Natural killer cell treated with Interleukin-12 subunit alpha and Interleukin-12 subunit beta and Interleukin-15 and Interleukin-18, amount 100 ng/mL, for 72 hours (primary cell): Measurements from ENCODE around the gene NOTCH2NLA. TPM values are rescaled to one million over a fixed set of nuclear protein-coding genes. Genes with fewer than 3 reads are reported as not detected.
"Not testable (repeated sequence)": the region's sequence is repeated elsewhere in the genome, so short reads cannot be mapped to it uniquely, and the experiment has no call there.

Source experiments
- ATAC-seq, 2 donors: fragments of 150-1000 bp; cut with Tn5 transposase in 1 of 2; sonication (Bioruptor Pico), chemical (Tn5 transposase) in 1 of 2; 2 replicates each; pipeline ENCODE4 v1.10.0; 2021
- DNase-seq: peaks from one replicate; pipeline ENCODE4 v3.0.0; 2022; ENCODE audit warnings: low spot score
- H3K27ac Mint-ChIP-seq, 2 donors: 1 replicate in 1 of 2; 2 replicates in 1 of 2; pipeline ENCODE4 v1.8.0; 2022; ENCODE audit warnings: mixed read lengths in 2 of 2, mild to moderate bottlenecking in 1 of 2, moderate library complexity in 1 of 2
- H3K27me3 Mint-ChIP-seq, 2 donors: 1 replicate in 1 of 2; 2 replicates in 1 of 2; pipeline ENCODE4 v1.8.0; 2022; ENCODE audit warnings: mixed read lengths in 2 of 2
- H3K36me3 Mint-ChIP-seq: one replicate; pipeline ENCODE4 v1.8.0; 2022; ENCODE audit warnings: mixed read lengths
- H3K4me1 Mint-ChIP-seq, 2 donors: 1 replicate in 1 of 2; 2 replicates in 1 of 2; pipeline ENCODE4 v1.8.0; 2022; ENCODE audit warnings: low read depth in 2 of 2, mixed read lengths in 2 of 2, mild to moderate bottlenecking in 1 of 2
- H3K4me3 Mint-ChIP-seq: one replicate; pipeline ENCODE4 v1.8.0; 2022; ENCODE audit warnings: mixed read lengths
- H3K9me3 Mint-ChIP-seq: 2 replicates; pipeline ENCODE4 v1.8.0; 2022; ENCODE audit warnings: mixed read lengths
- total RNA-seq, 2 donors: library from RNA; stranded (reverse); gene quantifications; one replicate each; pipeline ENCODE4 v1.2.3, GENCODE V29; 2022

Gene NOTCH2NLA
- total RNA-seq, 2 donors from 2014 or later = 31.0 to 45.2 TPM

- not testable (repeated sequence) for H3K9me3 Mint-ChIP-seq, DNase-seq
Observed at GRCh38 chr1:146253249-146253855, 24.5 kb upstream of the NOTCH2NLA start.

DNA sequence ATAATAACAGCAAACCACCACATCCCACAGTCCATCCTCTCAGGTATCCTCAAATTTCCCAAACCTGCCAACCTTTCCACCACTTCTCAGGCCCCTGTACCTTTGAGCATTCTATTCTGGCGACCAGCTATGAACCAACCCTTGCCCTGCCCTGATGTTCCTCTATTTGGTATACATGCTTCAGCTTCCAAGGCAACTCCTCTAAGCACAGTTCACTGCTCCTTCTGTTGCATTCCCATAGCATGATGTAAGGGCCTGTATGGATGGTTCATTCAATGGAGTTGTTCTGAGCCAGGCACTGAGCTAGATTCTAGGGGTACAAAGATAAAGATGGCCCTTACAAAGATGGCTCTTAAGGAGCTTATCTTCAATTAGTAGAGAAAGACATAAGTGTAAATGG, 22.7 kb upstream of the NOTCH2NLA start:
- not testable (repeated sequence) for DNase-seq, ATAC-seq, H3K27ac Mint-ChIP-seq, H3K4me1 Mint-ChIP-seq, H3K9me3 Mint-ChIP-seq, H3K27me3 Mint-ChIP-seq, H3K4me3 Mint-ChIP-seq, H3K36me3 Mint-ChIP-seq

More at GRCh38 chr1:146253249-146253855, 24.5 kb upstream of the NOTCH2NLA start:
- H3K27ac Mint-ChIP-seq, ATAC-seq, H3K27me3 Mint-ChIP-seq, H3K4me1 Mint-ChIP-seq, H3K4me3 Mint-ChIP-seq, H3K36me3 Mint-ChIP-seq: not testable (repeated sequence)

GRCh38 chr1:146248643-146249042, 19.8 kb upstream of the NOTCH2NLA start:
- H3K27me3 Mint-ChIP-seq, H3K36me3 Mint-ChIP-seq: not testable (repeated sequence)
- peak; percentile 75 to 88 for ATAC-seq

GRCh38 chr1:146236626-146237025, 7.8 kb upstream of the NOTCH2NLA start:
- not testable (repeated sequence) for H3K27ac Mint-ChIP-seq, H3K4me3 Mint-ChIP-seq, H3K9me3 Mint-ChIP-seq, H3K4me1 Mint-ChIP-seq, ATAC-seq, H3K36me3 Mint-ChIP-seq, H3K27me3 Mint-ChIP-seq, DNase-seq

More at GRCh38 chr1:146248643-146249042, 19.8 kb upstream of the NOTCH2NLA start:
- H3K9me3 Mint-ChIP-seq, H3K4me1 Mint-ChIP-seq, H3K4me3 Mint-ChIP-seq, H3K27ac Mint-ChIP-seq, DNase-seq: not testable (repeated sequence)

DNA sequence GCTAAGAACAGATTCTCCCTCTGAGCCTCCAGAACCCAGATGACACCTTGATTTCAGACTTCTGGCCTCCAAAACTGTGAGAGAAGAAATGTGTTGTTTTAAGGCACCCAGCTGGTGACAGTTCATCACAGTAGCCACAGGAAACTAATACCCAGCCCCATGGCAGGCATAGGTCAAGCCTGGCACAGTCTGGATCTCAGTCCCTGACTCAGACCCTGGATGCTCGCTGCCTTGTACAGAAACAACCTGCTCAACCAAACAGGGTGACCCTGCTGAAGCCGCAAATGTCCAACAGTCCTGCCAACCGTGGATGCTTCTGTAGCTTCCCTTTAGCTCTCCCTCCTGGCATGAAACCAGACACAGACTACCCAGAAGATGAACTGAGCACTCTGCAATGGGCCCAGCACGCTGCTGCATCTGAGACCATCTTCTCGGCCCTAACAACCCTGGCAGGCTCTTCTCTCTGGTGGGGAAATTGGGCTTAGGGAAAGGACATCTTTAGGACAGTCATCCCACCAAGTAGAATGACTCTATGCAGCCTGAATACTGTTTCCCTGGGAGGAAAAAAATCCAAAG, 7.3 kb upstream of the NOTCH2NLA start:
- H3K27ac Mint-ChIP-seq, H3K36me3 Mint-ChIP-seq, DNase-seq, H3K4me3 Mint-ChIP-seq, H3K9me3 Mint-ChIP-seq, H3K27me3 Mint-ChIP-seq, H3K4me1 Mint-ChIP-seq, ATAC-seq: not testable (repeated sequence)

GRCh38 chr1:146228144-146228682, 608 bp downstream of the NOTCH2NLA start:
- H3K4me3 Mint-ChIP-seq = peak overlapping the region; percentile 71
- not testable (repeated sequence) for H3K27ac Mint-ChIP-seq, H3K9me3 Mint-ChIP-seq, H3K36me3 Mint-ChIP-seq, H3K27me3 Mint-ChIP-seq, H3K4me1 Mint-ChIP-seq
- DNase-seq (peak; percentile 53), ATAC-seq (peak; percentile 66 to 77)

DNA sequence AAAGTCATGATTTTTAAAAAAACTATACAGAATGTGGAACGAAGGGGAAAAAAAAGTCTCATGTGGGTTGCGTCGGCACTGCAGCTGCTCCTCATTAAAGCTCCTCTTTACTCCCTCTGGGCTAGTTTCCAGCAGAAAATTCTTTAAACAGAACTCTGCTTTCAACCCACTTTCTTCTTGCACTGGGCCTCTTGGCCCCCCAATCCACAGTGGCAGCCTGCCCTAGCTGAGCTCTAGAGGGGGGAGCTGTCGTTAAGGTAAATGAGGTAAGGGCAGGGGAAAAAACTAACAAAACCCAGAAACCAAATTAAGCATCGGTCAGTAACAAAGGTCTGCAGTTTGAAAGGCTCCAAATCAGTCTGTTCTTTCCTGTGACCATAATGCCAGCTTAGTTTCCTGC, 54.3 kb downstream of the NOTCH2NLA start:
- not testable (repeated sequence) for H3K27me3 Mint-ChIP-seq, ATAC-seq, H3K4me3 Mint-ChIP-seq, H3K36me3 Mint-ChIP-seq, H3K4me1 Mint-ChIP-seq, DNase-seq, H3K27ac Mint-ChIP-seq, H3K9me3 Mint-ChIP-seq

DNA sequence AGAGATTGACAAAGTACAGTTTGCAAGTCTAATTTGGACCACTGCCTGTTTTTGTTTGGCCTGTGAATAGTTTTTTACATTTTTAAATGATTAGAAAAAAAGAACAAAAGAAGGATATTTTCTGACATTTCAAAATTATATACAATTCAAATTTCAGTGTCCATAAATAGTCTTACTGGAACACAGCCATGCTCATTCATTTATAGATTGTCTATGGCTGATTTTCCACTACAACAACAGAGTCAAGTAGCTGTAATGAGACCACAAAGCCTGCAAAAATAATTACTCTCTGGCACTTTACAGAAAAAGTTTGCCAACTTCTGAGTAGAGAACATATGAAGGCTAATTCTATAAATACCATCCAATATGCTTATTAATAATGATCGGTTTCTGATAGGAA, 61.1 kb downstream of the NOTCH2NLA start:
- not testable (repeated sequence) for H3K27ac Mint-ChIP-seq, H3K4me1 Mint-ChIP-seq, H3K4me3 Mint-ChIP-seq, H3K36me3 Mint-ChIP-seq, ATAC-seq, DNase-seq, H3K27me3 Mint-ChIP-seq, H3K9me3 Mint-ChIP-seq

- DNase-seq, H3K27ac Mint-ChIP-seq, H3K9me3 Mint-ChIP-seq, H3K4me1 Mint-ChIP-seq, H3K4me3 Mint-ChIP-seq, H3K27me3 Mint-ChIP-seq, H3K36me3 Mint-ChIP-seq, ATAC-seq: not testable (repeated sequence)
Observed at GRCh38 chr1:146167273-146167672, 61.5 kb downstream of the NOTCH2NLA start.

GRCh38 chr1:146144465-146144864, 84.4 kb downstream of the NOTCH2NLA start, which contains the start of gene NBPF10:
TSS of gene NBPF10 (minus strand) at chr1:146144804. CDS start at chr1:146144769, 35 bp downstream.
- not testable (repeated sequence) for H3K4me3 Mint-ChIP-seq, DNase-seq, H3K4me1 Mint-ChIP-seq, H3K27ac Mint-ChIP-seq, H3K27me3 Mint-ChIP-seq, ATAC-seq, H3K9me3 Mint-ChIP-seq, H3K36me3 Mint-ChIP-seq

Other genes starting within 250 kb of the NOTCH2NLA start
- gene TXNIP, start 232.4 kb downstream of the NOTCH2NLA start, total RNA-seq = 100 to 1,000 TPM in 1 of 2 donors, 10 to 100 TPM in 1; 87.8 to 347 TPM
- not detected for gene HJV, start 207.3 kb downstream of the NOTCH2NLA start, total RNA-seq
- gene NBPF10, start 84.2 kb downstream of the NOTCH2NLA start, total RNA-seq = 1 to 10 TPM; 2.8 to 3.1 TPM